Erythroblast (primary cell): Measurements from ENCODE around the gene AAGAB.

ENCODE experiments used
- GATA1 ChIP-seq: IDR thresholded peaks from 2 replicates; pipeline ENCODE4 v1.6.1; 2011; ENCODE audit warnings: low read depth, mild to moderate bottlenecking, control low read depth, low read length, moderate library complexity
- POLR2A ChIP-seq: IDR thresholded peaks from 2 replicates; pipeline ENCODE4 v1.6.1; 2011; ENCODE audit warnings: mild to moderate bottlenecking, low read length

DNA sequence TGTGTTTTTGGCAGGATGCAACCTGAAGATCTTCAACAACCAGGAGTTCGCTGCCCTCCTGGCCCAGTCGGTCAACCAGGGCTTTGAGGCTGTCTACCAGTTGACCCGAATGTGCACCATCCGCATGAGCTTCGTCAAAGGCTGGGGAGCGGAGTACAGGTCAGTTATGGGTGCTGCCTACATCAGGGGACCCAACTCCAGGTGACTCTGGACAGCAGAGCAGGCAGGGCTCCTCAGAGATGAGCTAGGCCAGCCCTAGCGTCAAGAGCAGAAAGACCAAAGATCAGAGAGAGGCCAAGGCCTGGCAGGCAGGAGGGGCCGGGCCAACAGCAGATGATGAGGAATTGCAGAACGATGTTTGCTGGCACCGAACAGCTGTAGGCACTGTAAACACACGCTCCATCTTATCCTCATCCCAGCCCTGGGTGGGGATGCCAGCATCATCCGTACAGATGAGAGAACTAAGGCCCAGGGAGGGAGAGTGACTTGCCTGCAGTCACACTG, 67.1 kb downstream of the AAGAB start:
- TF ChIP-seq POLR2A (no peak), GATA1 (no peak)
